HG03575 (cell line): Measurements from ENCODE around the gene USO1.
"Not testable (repeated sequence)": the region's sequence is repeated elsewhere in the genome, so short reads cannot be mapped to it uniquely, and the experiment has no call there.

Source experiments
- ATAC-seq: cut with Tn5 transposase; IDR thresholded peaks from one replicate; pipeline ENCODE4 v1.9.1; 2021; ENCODE audit not compliant: unreplicated experiment, insufficient number of reproducible peaks, low FRiP score; ENCODE audit errors: extremely low read depth

USO1 gene

GRCh38 chr4:75724066-75724866 lies at the start of gene USO1:
Gene USO1 (plus strand): TSS chr4:75724577. CDS start chr4:75724820, 243 bp downstream.
- peak; percentile 69 for ATAC-seq

GRCh38 chr4:75675004-75675531 lies 49.3 kb upstream of the USO1 start:
- ATAC-seq = no peak

- ATAC-seq = no peak
These were observed 45.9 kb upstream of the USO1 start for GRCh38 chr4:75678473-75678872.

GRCh38 chr4:75678965-75679364 lies 45.4 kb upstream of the USO1 start:
- ATAC-seq = no peak

- no peak for ATAC-seq
These were observed 44.4 kb upstream of the USO1 start for GRCh38 chr4:75679876-75680575.

- no peak for ATAC-seq
These were observed 40.8 kb upstream of the USO1 start for GRCh38 chr4:75683482-75684155.

GRCh38 chr4:75685546-75686189 lies 38.7 kb upstream of the USO1 start:
- no peak for ATAC-seq

GRCh38 chr4:75686346-75686745 lies 38.0 kb upstream of the USO1 start:
- no peak for ATAC-seq

GRCh38 chr4:75687125-75687524 lies 37.3 kb upstream of the USO1 start:
- not testable (repeated sequence) for ATAC-seq

GRCh38 chr4:75692066-75692465 lies 32.3 kb upstream of the USO1 start:
- not testable (repeated sequence) for ATAC-seq

GRCh38 chr4:75696071-75696470 lies 28.3 kb upstream of the USO1 start:
- ATAC-seq = no peak

GRCh38 chr4:75696581-75696980 lies 27.8 kb upstream of the USO1 start:
- ATAC-seq = no peak

- ATAC-seq = peak; percentile 92
These were observed 26.0 kb upstream of the USO1 start for GRCh38 chr4:75698162-75698962.

GRCh38 chr4:75698963-75699228 lies 25.5 kb upstream of the USO1 start:
- ATAC-seq = peak; percentile 18

GRCh38 chr4:75699299-75699698 lies 25.1 kb upstream of the USO1 start:
- no peak for ATAC-seq

GRCh38 chr4:75702919-75703411 lies 21.4 kb upstream of the USO1 start:
- ATAC-seq = no peak

- ATAC-seq = no peak
These were observed 19.0 kb upstream of the USO1 start for GRCh38 chr4:75705198-75705977.

- no peak for ATAC-seq
These were observed 16.1 kb upstream of the USO1 start for GRCh38 chr4:75708218-75708691.
